ENCODE data around the gene MAP1LC3A.

Gene MAP1LC3A

GRCh38 chr20:34547844-34548613, 10.5 kb upstream of the MAP1LC3A start:
- FAIRE-seq: no peak
- TF ChIP-seq POLR2AphosphoS5 (IDR thresholded peaks at IDR 0.05; ENCODE audit: low read depth, low read length) (no peak), SPI1 (IDR thresholded peaks at IDR 0.05; ENCODE audit: low read depth, low read length) (no peak), POLR2A (IDR thresholded peaks at IDR 0.05; ENCODE audit: low read depth, low read length) (no peak), PAX5 (IDR thresholded peaks at IDR 0.05; ENCODE audit: insufficient read depth, low read length, severe bottlenecking) (no peak)
- no peak for DNase-seq (ENCODE audit: insufficient read length, low spot score)

- TF ChIP-seq SPI1 (IDR thresholded peaks at IDR 0.05; ENCODE audit: low read depth, low read length) (no peak), TAF1 (IDR thresholded peaks at IDR 0.05; ENCODE audit: low read depth, low read length) (no peak), POLR2AphosphoS5 (IDR thresholded peaks at IDR 0.05; ENCODE audit: low read depth, low read length) (no peak), PAX5 (IDR thresholded peaks at IDR 0.05; ENCODE audit: insufficient read depth, low read length, severe bottlenecking) (no peak), POU2F2 (IDR thresholded peaks at IDR 0.05; ENCODE audit: low read depth, low read length) (no peak), POLR2A (IDR thresholded peaks at IDR 0.05; ENCODE audit: low read depth, low read length) (no peak)
- DNase-seq (ENCODE audit: insufficient read length, low spot score) (no peak), FAIRE-seq (no peak)
These were observed 9.1 kb upstream of the MAP1LC3A start for GRCh38 chr20:34549291-34549928.

DNA sequence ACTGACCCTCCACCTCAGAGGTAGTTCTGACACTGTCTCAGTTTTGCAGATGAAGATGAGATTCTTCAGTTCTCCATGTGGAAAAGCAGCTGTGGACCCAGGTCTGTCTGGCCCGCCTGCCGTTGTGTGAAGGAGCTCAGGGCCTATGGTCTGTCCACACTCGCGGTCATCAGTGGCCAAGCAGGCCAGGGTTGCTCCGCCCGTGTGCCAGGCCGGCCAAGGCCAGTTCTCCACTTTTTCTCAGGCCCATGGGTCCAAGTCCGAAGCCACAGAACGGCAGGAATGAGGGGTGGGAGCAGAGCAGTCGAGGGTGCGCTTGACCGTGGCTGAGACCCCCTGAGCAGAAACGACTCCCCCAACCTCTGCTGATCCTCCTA, 8.6 kb upstream of the MAP1LC3A start:
- DNase-seq (ENCODE audit: insufficient read length, low spot score) (no peak), FAIRE-seq (no peak)
- TF ChIP-seq SPI1 (IDR thresholded peaks at IDR 0.05; ENCODE audit: low read depth, low read length): no peak
- TF ChIP-seq POU2F2 (IDR thresholded peaks at IDR 0.05; ENCODE audit: low read depth, low read length): no peak
- TF ChIP-seq POLR2AphosphoS5 (IDR thresholded peaks at IDR 0.05; ENCODE audit: low read depth, low read length): no peak
- no peak for TF ChIP-seq POLR2A (IDR thresholded peaks at IDR 0.05; ENCODE audit: low read depth, low read length)
- TF ChIP-seq PAX5 (IDR thresholded peaks at IDR 0.05; ENCODE audit: insufficient read depth, low read length, severe bottlenecking): no peak
- no peak for TF ChIP-seq TAF1 (IDR thresholded peaks at IDR 0.05; ENCODE audit: low read depth, low read length)

DNA sequence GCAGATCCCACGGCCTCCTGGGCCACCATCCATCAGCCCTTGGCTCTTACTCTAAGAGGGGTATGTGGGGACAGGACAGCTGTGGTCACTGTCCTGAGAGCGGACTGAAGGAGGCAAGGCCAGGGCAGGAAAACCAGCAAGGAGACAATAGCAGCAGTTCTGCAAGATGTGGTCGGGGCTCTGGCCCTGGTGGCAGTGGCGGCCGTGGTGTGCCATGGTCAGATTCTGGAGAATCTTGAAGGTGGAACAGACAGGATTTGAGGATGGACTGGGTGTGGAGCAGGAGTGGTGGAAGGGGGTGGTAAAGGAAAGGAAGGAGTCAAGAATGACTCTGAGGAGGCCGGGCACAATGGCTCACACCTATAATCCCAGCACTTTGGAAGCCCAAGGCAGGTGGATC, 5.9 kb upstream of the MAP1LC3A start:
- no peak for TF ChIP-seq TAF1 (IDR thresholded peaks at IDR 0.05; ENCODE audit: low read depth, low read length)
- no peak for TF ChIP-seq PAX5 (IDR thresholded peaks at IDR 0.05; ENCODE audit: insufficient read depth, low read length, severe bottlenecking)
- TF ChIP-seq POU2F2 (IDR thresholded peaks at IDR 0.05; ENCODE audit: low read depth, low read length): no peak
- TF ChIP-seq SPI1 (IDR thresholded peaks at IDR 0.05; ENCODE audit: low read depth, low read length): no peak
- no peak for TF ChIP-seq POLR2AphosphoS5 (IDR thresholded peaks at IDR 0.05; ENCODE audit: low read depth, low read length)
- TF ChIP-seq POLR2A (IDR thresholded peaks at IDR 0.05; ENCODE audit: low read depth, low read length): no peak
- FAIRE-seq: no peak
- DNase-seq (ENCODE audit: insufficient read length, low spot score): no peak

- DNase-seq (ENCODE audit: insufficient read length, low spot score) (no peak), FAIRE-seq (no peak)
- TF ChIP-seq POLR2AphosphoS5 (IDR thresholded peaks at IDR 0.05; ENCODE audit: low read depth, low read length): no peak
These were observed 5.1 kb upstream of the MAP1LC3A start for GRCh38 chr20:34553366-34553867.

GRCh38 chr20:34557936-34558319, 590 bp upstream of the MAP1LC3A start:
- no peak for TF ChIP-seq TAF1 (IDR thresholded peaks at IDR 0.05; ENCODE audit: low read depth, low read length)
- TF ChIP-seq POLR2A (IDR thresholded peaks at IDR 0.05; ENCODE audit: low read depth, low read length): no peak
- TF ChIP-seq POU2F2 (IDR thresholded peaks at IDR 0.05; ENCODE audit: low read depth, low read length): no peak
- TF ChIP-seq SPI1 (IDR thresholded peaks at IDR 0.05; ENCODE audit: low read depth, low read length): no peak
- no peak for TF ChIP-seq POLR2AphosphoS5 (IDR thresholded peaks at IDR 0.05; ENCODE audit: low read depth, low read length)
- no peak for TF ChIP-seq PAX5 (IDR thresholded peaks at IDR 0.05; ENCODE audit: insufficient read depth, low read length, severe bottlenecking)
- DNase-seq (ENCODE audit: insufficient read length, low spot score) (no peak), FAIRE-seq (no peak)

DNA sequence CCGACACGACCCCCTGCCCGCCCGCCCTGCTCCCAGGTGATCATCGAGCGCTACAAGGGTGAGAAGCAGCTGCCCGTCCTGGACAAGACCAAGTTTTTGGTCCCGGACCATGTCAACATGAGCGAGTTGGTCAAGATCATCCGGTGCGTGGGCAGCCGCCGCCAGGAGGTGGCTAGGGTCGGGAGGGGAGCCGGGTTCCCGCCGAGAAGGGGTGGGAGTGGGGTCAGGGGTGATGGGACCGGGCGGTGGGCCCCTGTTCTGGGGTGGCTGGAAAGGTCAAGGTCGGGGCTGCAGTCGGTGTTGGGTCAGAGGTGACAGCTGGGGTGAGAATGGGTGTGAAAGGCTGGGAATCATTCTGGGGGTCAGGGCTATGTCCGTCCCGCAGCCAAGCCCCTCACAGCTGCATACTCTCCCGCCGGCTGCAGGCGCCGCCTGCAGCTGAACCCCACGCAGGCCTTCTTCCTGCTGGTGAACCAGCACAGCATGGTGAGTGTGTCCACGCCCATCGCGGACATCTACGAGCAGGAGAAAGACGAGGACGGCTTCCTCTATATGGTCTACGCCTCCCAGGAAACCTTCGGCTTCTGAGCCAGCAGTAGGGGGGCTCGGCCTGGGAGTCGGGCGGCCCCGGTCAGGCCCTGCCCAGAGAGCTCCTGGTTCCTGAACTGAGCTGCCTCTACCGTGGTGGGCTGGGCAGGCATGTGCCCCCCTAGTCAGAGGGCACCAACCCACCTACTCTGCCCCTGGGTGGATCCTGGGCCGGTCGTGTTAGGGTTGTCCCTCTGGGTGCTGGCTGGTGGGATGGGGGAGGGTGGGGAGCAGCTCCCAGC, 1.0 kb downstream of the MAP1LC3A start:
- TF ChIP-seq POLR2AphosphoS5 (IDR thresholded peaks at IDR 0.05; ENCODE audit: low read depth, low read length) (no peak), SPI1 (IDR thresholded peaks at IDR 0.05; ENCODE audit: low read depth, low read length) (no peak), TAF1 (IDR thresholded peaks at IDR 0.05; ENCODE audit: low read depth, low read length) (no peak), POLR2A (IDR thresholded peaks at IDR 0.05; ENCODE audit: low read depth, low read length) (no peak), PAX5 (IDR thresholded peaks at IDR 0.05; ENCODE audit: insufficient read depth, low read length, severe bottlenecking) (no peak), POU2F2 (IDR thresholded peaks at IDR 0.05; ENCODE audit: low read depth, low read length) (no peak)
- FAIRE-seq (no peak), DNase-seq (ENCODE audit: insufficient read length, low spot score) (no peak)

DNA sequence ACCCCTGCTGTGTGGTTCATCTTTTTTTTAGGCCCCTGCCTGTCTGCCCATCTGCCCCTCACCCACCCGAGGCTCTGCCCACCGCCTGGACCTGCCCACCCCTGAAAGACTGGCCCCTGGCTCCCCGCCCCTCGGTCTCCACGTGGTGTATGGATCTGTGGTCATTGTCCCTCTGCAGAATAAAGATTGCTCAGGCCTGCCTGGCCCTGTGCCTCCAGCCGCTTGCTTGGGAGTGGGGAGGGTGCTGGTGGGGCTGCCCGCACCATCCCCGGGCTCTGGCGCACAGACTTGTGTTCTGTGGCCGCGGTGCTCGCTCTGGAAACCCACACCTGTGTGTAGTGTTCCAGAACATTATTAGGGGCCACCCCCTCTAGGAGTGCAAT, 1.6 kb downstream of the MAP1LC3A start:
- no peak for FAIRE-seq
- no peak for TF ChIP-seq SPI1 (IDR thresholded peaks at IDR 0.05; ENCODE audit: low read depth, low read length)
- DNase-seq (ENCODE audit: insufficient read length, low spot score): no peak

GRCh38 chr20:34560614-34561013, 2.1 kb downstream of the MAP1LC3A start:
- TF ChIP-seq POU2F2 (IDR thresholded peaks at IDR 0.05; ENCODE audit: low read depth, low read length) (no peak), POLR2AphosphoS5 (IDR thresholded peaks at IDR 0.05; ENCODE audit: low read depth, low read length) (no peak), POLR2A (IDR thresholded peaks at IDR 0.05; ENCODE audit: low read depth, low read length) (no peak), SPI1 (IDR thresholded peaks at IDR 0.05; ENCODE audit: low read depth, low read length) (no peak), PAX5 (IDR thresholded peaks at IDR 0.05; ENCODE audit: insufficient read depth, low read length, severe bottlenecking) (no peak), TAF1 (IDR thresholded peaks at IDR 0.05; ENCODE audit: low read depth, low read length) (no peak)
- FAIRE-seq: no peak
- no peak for DNase-seq (ENCODE audit: insufficient read length, low spot score)
